Endothelial cell (in vitro differentiated cells): ENCODE results near the gene MAML3. TPM values are rescaled to one million over a fixed set of nuclear protein-coding genes. Genes with fewer than 3 reads are reported as not detected.

ENCODE experiments used
- DNase-seq: peaks from one replicate; pipeline ENCODE4 v3.0.0; 2021; ENCODE audit warnings: low spot score
- H3K27ac Mint-ChIP-seq: one replicate; pipeline ENCODE4 v1.8.0; 2021; ENCODE audit warnings: mixed read lengths, inconsistent platforms; ENCODE audit not compliant: unreplicated experiment
- H3K27me3 Mint-ChIP-seq: one replicate; pipeline ENCODE4 v1.8.0; 2021; ENCODE audit warnings: mild to moderate bottlenecking, moderate library complexity, mixed read lengths, inconsistent platforms; ENCODE audit not compliant: unreplicated experiment
- H3K36me3 Mint-ChIP-seq: one replicate; pipeline ENCODE4 v1.8.0; 2021; ENCODE audit warnings: mild to moderate bottlenecking, low read depth, mixed read lengths, inconsistent platforms; ENCODE audit not compliant: unreplicated experiment
- H3K4me1 Mint-ChIP-seq: one replicate; pipeline ENCODE4 v1.8.0; 2021; ENCODE audit warnings: mild to moderate bottlenecking, mixed read lengths, inconsistent platforms; ENCODE audit not compliant: unreplicated experiment
- H3K4me3 Mint-ChIP-seq: one replicate; pipeline ENCODE4 v1.8.0; 2021; ENCODE audit warnings: mild to moderate bottlenecking, mixed read lengths, inconsistent platforms; ENCODE audit not compliant: unreplicated experiment
- H3K9me3 Mint-ChIP-seq: one replicate; pipeline ENCODE4 v1.8.0; 2021; ENCODE audit warnings: mixed read lengths, inconsistent platforms; ENCODE audit not compliant: unreplicated experiment
- total RNA-seq: library from RNA; stranded (reverse); fragmentation: NEBNext Ultra II Directional; extraction: Animal tissue kit (Norgen Biotek cat#: 25700); gene quantifications from one replicate; pipeline ENCODE4 v1.2.1, GENCODE V29; 2021; ENCODE audit not compliant: unreplicated experiment
- TF ChIP-seq, protein P1 (sequence below): fragments of 200-600 bp; sonication (generic); IDR thresholded peaks from one replicate; pipeline ENCODE4 v1.5.0; 2021; ENCODE audit warnings: antibody characterized with exemption; ENCODE audit not compliant: unreplicated experiment

MAML3 gene
- total RNA-seq, 1 donor from 2014 or later: 31.0 TPM

DNA sequence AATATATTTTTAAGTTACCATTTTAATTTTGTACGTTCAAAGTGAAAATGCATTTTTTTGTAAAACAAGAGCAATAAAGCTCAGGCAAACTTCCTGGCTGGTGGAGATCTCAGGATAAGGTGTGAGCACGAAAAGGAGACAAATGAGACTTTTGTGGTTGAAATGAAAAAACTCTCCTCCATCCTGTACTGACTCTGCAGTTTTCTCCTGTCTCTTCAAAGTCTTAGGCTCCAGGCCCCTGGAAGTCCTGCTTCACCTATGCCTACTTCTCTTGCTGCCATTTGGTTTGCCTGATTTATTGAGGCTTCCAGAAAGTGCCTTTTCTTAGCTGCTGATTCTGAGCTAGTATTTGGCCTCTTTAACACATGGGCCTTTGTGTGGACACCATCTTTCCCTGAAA is 77.7 kb downstream of the MAML3 start:
- DNase-seq: no peak
- Mint-ChIP-seq H3K9me3 (no peaks in the 10 kb centered on the region), H3K36me3 (peaks cover 3% of the 10 kb centered on the region), H3K27me3 (no peaks in the 10 kb centered on the region), H3K4me3 (no peak overlapping the region), H3K27ac (no peak overlapping the region), H3K4me1 (peaks cover 43% of the 10 kb centered on the region)
- TF ChIP-seq, protein P1, sequence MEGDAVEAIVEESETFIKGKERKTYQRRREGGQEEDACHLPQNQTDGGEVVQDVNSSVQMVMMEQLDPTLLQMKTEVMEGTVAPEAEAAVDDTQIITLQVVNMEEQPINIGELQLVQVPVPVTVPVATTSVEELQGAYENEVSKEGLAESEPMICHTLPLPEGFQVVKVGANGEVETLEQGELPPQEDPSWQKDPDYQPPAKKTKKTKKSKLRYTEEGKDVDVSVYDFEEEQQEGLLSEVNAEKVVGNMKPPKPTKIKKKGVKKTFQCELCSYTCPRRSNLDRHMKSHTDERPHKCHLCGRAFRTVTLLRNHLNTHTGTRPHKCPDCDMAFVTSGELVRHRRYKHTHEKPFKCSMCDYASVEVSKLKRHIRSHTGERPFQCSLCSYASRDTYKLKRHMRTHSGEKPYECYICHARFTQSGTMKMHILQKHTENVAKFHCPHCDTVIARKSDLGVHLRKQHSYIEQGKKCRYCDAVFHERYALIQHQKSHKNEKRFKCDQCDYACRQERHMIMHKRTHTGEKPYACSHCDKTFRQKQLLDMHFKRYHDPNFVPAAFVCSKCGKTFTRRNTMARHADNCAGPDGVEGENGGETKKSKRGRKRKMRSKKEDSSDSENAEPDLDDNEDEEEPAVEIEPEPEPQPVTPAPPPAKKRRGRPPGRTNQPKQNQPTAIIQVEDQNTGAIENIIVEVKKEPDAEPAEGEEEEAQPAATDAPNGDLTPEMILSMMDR: no peak

DNA sequence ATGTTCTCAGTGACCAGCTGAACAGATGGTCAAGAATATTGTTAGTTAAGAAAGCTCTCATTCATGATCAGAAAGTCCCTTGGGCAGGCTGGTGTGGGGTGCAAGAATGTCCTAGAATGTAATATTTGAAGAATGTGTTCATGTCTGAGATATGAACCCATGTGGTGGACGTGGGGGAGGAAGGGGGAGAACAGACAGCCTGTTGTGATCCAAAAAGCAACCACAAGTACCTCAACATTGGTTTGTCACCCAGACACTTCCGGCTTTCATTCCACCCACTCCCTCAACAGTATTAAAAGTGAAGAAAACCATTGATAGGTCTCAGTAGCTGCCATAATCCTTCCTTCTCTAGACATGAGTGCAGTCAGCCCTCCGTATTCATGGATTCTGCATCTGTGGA is 82.2 kb downstream of the MAML3 start:
- peaks cover 18% of the 10 kb centered on the region for H3K4me1 Mint-ChIP-seq
- H3K36me3 Mint-ChIP-seq: no peaks in the 10 kb centered on the region
- no peaks in the 10 kb centered on the region for H3K9me3 Mint-ChIP-seq
- no peak overlapping the region for H3K4me3 Mint-ChIP-seq
- no peak overlapping the region for H3K27ac Mint-ChIP-seq
- DNase-seq: no peak
- no peaks in the 10 kb centered on the region for H3K27me3 Mint-ChIP-seq
- TF ChIP-seq, protein P1: no peak

DNA sequence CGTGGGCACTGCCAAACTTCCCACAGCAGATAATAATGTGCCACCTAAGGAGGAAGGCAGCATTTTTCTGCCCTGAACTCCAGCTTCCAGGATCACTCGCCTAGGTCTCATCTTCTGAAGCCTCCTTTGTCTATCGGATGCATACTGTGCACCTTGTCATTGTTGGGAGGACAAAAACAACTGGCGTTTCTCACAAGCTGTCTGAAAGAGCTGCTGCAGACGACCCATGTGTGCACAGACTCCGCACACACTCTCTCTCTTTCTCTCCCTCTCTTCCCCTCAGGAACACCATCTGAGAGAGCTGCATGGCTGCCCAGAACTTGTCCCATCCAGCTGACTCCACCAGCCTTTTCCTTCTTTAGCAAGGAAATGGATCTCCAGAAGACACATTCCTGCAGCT is 83.0 kb downstream of the MAML3 start:
- peaks cover 16% of the 10 kb centered on the region for H3K4me1 Mint-ChIP-seq
- H3K27me3 Mint-ChIP-seq: no peaks in the 10 kb centered on the region
- no peak overlapping the region for H3K27ac Mint-ChIP-seq
- TF ChIP-seq, protein P1: no peak
- no peaks in the 10 kb centered on the region for H3K36me3 Mint-ChIP-seq
- no peaks in the 10 kb centered on the region for H3K9me3 Mint-ChIP-seq
- no peak overlapping the region for H3K4me3 Mint-ChIP-seq
- DNase-seq: no peak

DNA sequence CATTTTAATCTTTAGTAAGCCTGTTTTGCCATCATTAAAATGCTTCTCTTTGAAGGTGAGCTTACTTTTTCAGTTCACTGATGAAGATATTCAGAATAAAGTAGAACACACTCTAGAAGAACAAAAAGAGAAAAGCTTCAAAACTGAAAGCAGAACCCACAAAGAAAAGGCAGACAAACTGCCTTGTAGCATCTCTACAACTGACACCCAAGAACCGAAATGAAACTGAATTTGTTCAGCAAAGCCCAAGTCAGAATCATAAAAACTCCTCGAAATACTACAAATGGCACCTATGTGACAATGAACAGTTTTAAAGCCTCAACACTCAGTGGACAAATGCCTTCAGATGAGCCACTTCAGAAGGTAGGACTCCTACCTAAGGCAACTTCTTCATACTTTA is 83.6 kb downstream of the MAML3 start:
- no peak overlapping the region for H3K27ac Mint-ChIP-seq

DNA sequence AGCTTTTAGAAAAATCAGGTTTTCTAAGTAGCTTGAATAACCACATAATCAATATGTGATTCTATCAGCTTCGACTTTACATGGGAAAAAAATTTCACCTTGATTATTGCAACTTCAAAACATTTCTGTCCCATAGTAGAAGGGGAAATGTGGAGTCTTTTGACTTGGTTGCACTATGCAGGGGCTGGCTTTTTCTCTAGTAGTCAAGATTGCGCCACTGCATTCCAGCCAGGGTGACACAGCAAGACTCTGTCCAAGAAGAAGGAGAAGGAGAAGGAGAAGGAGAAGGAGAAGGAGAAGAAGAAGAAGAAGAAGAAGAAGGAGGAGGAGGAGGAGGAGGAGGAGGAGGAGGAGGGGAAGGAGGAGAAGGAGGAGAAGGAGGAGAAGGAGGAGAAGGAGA is 84.9 kb downstream of the MAML3 start:
- peak overlapping the region; percentile 67 for H3K27ac Mint-ChIP-seq
- H3K9me3 Mint-ChIP-seq: no peaks in the 10 kb centered on the region
- H3K4me1 Mint-ChIP-seq: peaks cover 19% of the 10 kb centered on the region
- TF ChIP-seq, protein P1: no peak
- no peak for DNase-seq
- H3K36me3 Mint-ChIP-seq: no peaks in the 10 kb centered on the region
- H3K27me3 Mint-ChIP-seq: no peaks in the 10 kb centered on the region
- H3K4me3 Mint-ChIP-seq: no peak overlapping the region

More for the DNA sequence above, 83.6 kb downstream of the MAML3 start:
- Mint-ChIP-seq H3K27me3 (no peaks in the 10 kb centered on the region), H3K36me3 (no peaks in the 10 kb centered on the region), H3K4me1 (peaks cover 19% of the 10 kb centered on the region), H3K9me3 (no peaks in the 10 kb centered on the region), H3K4me3 (no peak overlapping the region)
- DNase-seq: no peak
- TF ChIP-seq, protein P1: no peak
